ENCODE results near the gene RSRC1.

DNA sequence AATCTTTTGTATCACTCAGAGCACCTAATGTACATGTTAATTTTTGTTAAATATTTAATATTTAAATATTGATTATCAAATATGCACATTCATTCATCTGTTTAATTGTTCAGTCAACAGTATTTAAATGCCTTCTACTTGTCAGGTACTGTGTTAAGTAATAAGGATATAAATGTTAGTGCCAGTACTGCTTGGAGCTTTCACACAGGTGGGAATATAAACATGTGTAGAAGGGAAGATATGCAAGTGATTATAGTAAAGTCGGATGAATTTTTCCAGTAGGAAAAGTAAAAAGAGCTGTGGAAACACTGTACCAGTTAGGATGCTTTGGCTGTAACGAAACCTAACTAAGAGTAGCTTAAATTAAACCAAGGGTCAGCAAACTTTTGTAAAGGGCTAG lies 95.4 kb downstream of the RSRC1 start:
- TF ChIP-seq POLR2A (IDR thresholded peaks at IDR 0.05; ENCODE audit: low read length) (no peak), GATA1 (IDR thresholded peaks at IDR 0.05; ENCODE audit: low read depth, low read length) (no peak)
